ENCODE results near the gene PPM1H.
A peak's percentile ranks its signal among the peaks of the same experiment; 100 is the strongest.

Gene PPM1H

GRCh38 chr12:62653740-62654139 lies 281.2 kb downstream of the PPM1H start:
- no peak for DNase-seq (ENCODE audit: low read depth)
- H3K4me3 ChIP-seq (ENCODE audit: control insufficient read depth, low read depth, low read length): no peak overlapping the region
- TF ChIP-seq CTCF (conservative IDR thresholded peaks at IDR 0.05; ENCODE audit: control insufficient read depth, insufficient read depth, low read depth, low read length): no peak

GRCh38 chr12:62653304-62653703 lies 281.6 kb downstream of the PPM1H start:
- H3K4me3 ChIP-seq (ENCODE audit: control insufficient read depth, low read depth, low read length): no peak overlapping the region
- DNase-seq (ENCODE audit: low read depth): no peak
- no peak for TF ChIP-seq CTCF (conservative IDR thresholded peaks at IDR 0.05; ENCODE audit: control insufficient read depth, insufficient read depth, low read depth, low read length)

GRCh38 chr12:62651138-62651537 lies 283.8 kb downstream of the PPM1H start:
- H3K4me3 ChIP-seq (ENCODE audit: control insufficient read depth, low read depth, low read length): no peak overlapping the region
- no peak for DNase-seq (ENCODE audit: low read depth)
- no peak for TF ChIP-seq CTCF (conservative IDR thresholded peaks at IDR 0.05; ENCODE audit: control insufficient read depth, insufficient read depth, low read depth, low read length)

GRCh38 chr12:62649412-62650138 lies 285.4 kb downstream of the PPM1H start:
- TF ChIP-seq CTCF (conservative IDR thresholded peaks at IDR 0.05; ENCODE audit: control insufficient read depth, insufficient read depth, low read depth, low read length): no peak
- no peak overlapping the region for H3K4me3 ChIP-seq (ENCODE audit: control insufficient read depth, low read depth, low read length)
- no peak for DNase-seq (ENCODE audit: low read depth)

- peak; percentile 37 for DNase-seq (ENCODE audit: low read depth)
- no peak overlapping the region for H3K4me3 ChIP-seq (ENCODE audit: control insufficient read depth, low read depth, low read length)
- TF ChIP-seq CTCF (conservative IDR thresholded peaks at IDR 0.05; ENCODE audit: control insufficient read depth, insufficient read depth, low read depth, low read length): no peak
Measured at GRCh38 chr12:62647586-62647985, 287.4 kb downstream of the PPM1H start.

- no peak for TF ChIP-seq CTCF (conservative IDR thresholded peaks at IDR 0.05; ENCODE audit: control insufficient read depth, insufficient read depth, low read depth, low read length)
Measured at GRCh38 chr12:62646566-62646965, 288.4 kb downstream of the PPM1H start.

More at GRCh38 chr12:62646566-62646965, 288.4 kb downstream of the PPM1H start:
- no peak for DNase-seq (ENCODE audit: low read depth)
- H3K4me3 ChIP-seq (ENCODE audit: control insufficient read depth, low read depth, low read length): no peak overlapping the region
